GM19395 (cell line): Measurements from ENCODE around the gene RET.

Experiments used
- ATAC-seq: cut with Tn5 transposase; IDR thresholded peaks from one replicate; pipeline ENCODE4 v1.9.1; 2021; ENCODE audit warnings: mild to moderate bottlenecking, moderate library complexity; ENCODE audit not compliant: unreplicated experiment

Gene RET

GRCh38 chr10:43061760-43062159 is 15.1 kb upstream of the RET start:
- no peak for ATAC-seq

GRCh38 chr10:43062402-43063160 is 14.3 kb upstream of the RET start:
- no peak for ATAC-seq

- no peak for ATAC-seq
These were observed 12.4 kb upstream of the RET start for GRCh38 chr10:43064331-43065075.

- no peak for ATAC-seq
These were observed 11.6 kb upstream of the RET start for GRCh38 chr10:43065234-43065633.

- ATAC-seq = no peak
These were observed 11.1 kb upstream of the RET start for GRCh38 chr10:43065761-43066160.

- no peak for ATAC-seq
These were observed 10.4 kb upstream of the RET start for GRCh38 chr10:43066481-43066880.

GRCh38 chr10:43067391-43068135 is 9.3 kb upstream of the RET start:
- no peak for ATAC-seq

- ATAC-seq = no peak
These were observed 8.8 kb upstream of the RET start for GRCh38 chr10:43068136-43068395.

GRCh38 chr10:43068471-43069210 is 8.2 kb upstream of the RET start:
- no peak for ATAC-seq

- no peak for ATAC-seq
These were observed 7.7 kb upstream of the RET start for GRCh38 chr10:43069211-43069515.

- ATAC-seq = no peak
These were observed 7.3 kb upstream of the RET start for GRCh38 chr10:43069579-43069978.

- no peak for ATAC-seq
These were observed 6.5 kb upstream of the RET start for GRCh38 chr10:43070121-43071085.

GRCh38 chr10:43071865-43072650 is 4.8 kb upstream of the RET start:
- no peak for ATAC-seq

- ATAC-seq = no peak
These were observed 3.7 kb upstream of the RET start for GRCh38 chr10:43073191-43073590.

- no peak for ATAC-seq
These were observed 3.1 kb upstream of the RET start for GRCh38 chr10:43073721-43074120.

GRCh38 chr10:43074409-43074808 is 2.5 kb upstream of the RET start:
- ATAC-seq = no peak

- no peak for ATAC-seq
These were observed 1.9 kb upstream of the RET start for GRCh38 chr10:43074827-43075611.

- no peak for ATAC-seq
These were observed 1.3 kb upstream of the RET start for GRCh38 chr10:43075612-43076003.
